HEK293 (cell line): ENCODE data around the gene ABCG1.

Experiments used
- CTCF ChIA-PET: fragments of 350-600 bp; formaldehyde crosslinking; extraction: SDS; loops from one replicate; lab custom pipeline; 2021; ENCODE audit warnings: antibody characterized with exemption; lab: Yijun Ruan, JAX
- POLR2A ChIA-PET: fragments of 300-600 bp; formaldehyde crosslinking; extraction: SDS; loops from one replicate; lab custom pipeline; 2020; ENCODE audit warnings: antibody characterized with exemption, inconsistent platforms; lab: Yijun Ruan, JAX
- H3K27ac ChIP-seq: fragments of 200-500 bp; sonication (Bioruptor generic); 2 replicates; pipeline ENCODE4 v1.5.1; 2014; ENCODE audit warnings: low read depth, low read length, control low read depth, inconsistent platforms; ENCODE audit errors: extremely low read depth
- H3K36me3 ChIP-seq, 2 experiments: fragments of 200-500 bp in 1 of 2; sonication (Bioruptor generic) in 1 of 2; 1 replicate in 1 of 2; 2 replicates in 1 of 2; pipeline ENCODE4 v1.5.1; 2014 to 2017; ENCODE audit warnings: inconsistent platforms in 2 of 2, low read length in 2 of 2; ENCODE audit not compliant: control insufficient read depth in 2 of 2, insufficient read depth in 1 of 2
- H3K4me1 ChIP-seq: fragments of 200-500 bp; sonication (Bioruptor generic); 2 replicates; pipeline ENCODE4 v1.5.1; 2014; ENCODE audit warnings: mild to moderate bottlenecking, low read length, inconsistent platforms; ENCODE audit not compliant: control insufficient read depth, insufficient read depth
- H3K4me3 ChIP-seq: 2 replicates; pipeline ENCODE4 v1.5.1; 2011; ENCODE audit warnings: low read depth, mild to moderate bottlenecking, control low read depth, low read length, moderate library complexity
- H3K9me3 ChIP-seq: fragments of 200-500 bp; sonication (Bioruptor generic); 2 replicates; pipeline ENCODE4 v1.5.1; 2014; ENCODE audit warnings: low read depth, low read length, inconsistent platforms; ENCODE audit not compliant: control insufficient read depth, insufficient read depth
- BCL6B ChIP-seq: fragments of 450-650 bp; formaldehyde crosslinking; IDR thresholded peaks from 2 replicates; pipeline ENCODE4 v1.5.1; 2017; ENCODE audit warnings: missing biosample characterization, missing genetic modification characterization
- KLF1 ChIP-seq: fragments of 450-650 bp; formaldehyde crosslinking; IDR thresholded peaks from 2 replicates; pipeline ENCODE4 v1.5.1; 2016; ENCODE audit warnings: missing biosample characterization, missing genetic modification characterization
- OVOL3 ChIP-seq: fragments of 450-650 bp; formaldehyde crosslinking; IDR thresholded peaks from 2 replicates; pipeline ENCODE4 v1.5.1; 2016; ENCODE audit warnings: missing biosample characterization, missing genetic modification characterization
- PRDM10 ChIP-seq: fragments of 450-650 bp; formaldehyde crosslinking; IDR thresholded peaks from 2 replicates; pipeline ENCODE4 v1.5.1; 2016; ENCODE audit warnings: missing biosample characterization, missing genetic modification characterization
- YY1 ChIP-seq: fragments of 450-650 bp; formaldehyde crosslinking; IDR thresholded peaks from 2 replicates; pipeline ENCODE4 v1.5.1; 2018; ENCODE audit warnings: missing biosample characterization, missing genetic modification characterization
- ZBTB7A ChIP-seq: fragments of 450-650 bp; formaldehyde crosslinking; IDR thresholded peaks from 2 replicates; pipeline ENCODE4 v1.5.1; 2016; ENCODE audit warnings: low read depth, missing biosample characterization, missing genetic modification characterization
- ZBTB8A ChIP-seq: fragments of 450-650 bp; formaldehyde crosslinking; IDR thresholded peaks from 2 replicates; pipeline ENCODE4 v1.5.1; 2016; ENCODE audit warnings: missing biosample characterization, missing genetic modification characterization
- ZNF132 ChIP-seq: fragments of 450-650 bp; formaldehyde crosslinking; IDR thresholded peaks from 2 replicates; pipeline ENCODE4 v1.5.1; 2017; ENCODE audit warnings: missing biosample characterization, missing genetic modification characterization, borderline replicate concordance
- ZNF155 ChIP-seq: fragments of 450-650 bp; formaldehyde crosslinking; IDR thresholded peaks from 2 replicates; pipeline ENCODE4 v1.5.1; 2016; ENCODE audit warnings: missing biosample characterization, missing genetic modification characterization
- ZNF324 ChIP-seq: fragments of 450-650 bp; formaldehyde crosslinking; IDR thresholded peaks from 2 replicates; pipeline ENCODE4 v1.5.1; 2016; ENCODE audit warnings: missing biosample characterization, missing genetic modification characterization
- ZNF391 ChIP-seq: fragments of 450-650 bp; formaldehyde crosslinking; IDR thresholded peaks from 2 replicates; pipeline ENCODE4 v1.5.1; 2016; ENCODE audit warnings: low read depth, missing biosample characterization, missing genetic modification characterization, borderline replicate concordance
- ZNF560 ChIP-seq: fragments of 450-650 bp; formaldehyde crosslinking; IDR thresholded peaks from 2 replicates; pipeline ENCODE4 v1.5.1; 2017; ENCODE audit warnings: missing biosample characterization, missing genetic modification characterization, borderline replicate concordance
- ZNF585B ChIP-seq: fragments of 450-650 bp; formaldehyde crosslinking; IDR thresholded peaks from 2 replicates; pipeline ENCODE4 v1.5.1; 2016; ENCODE audit warnings: missing biosample characterization, missing genetic modification characterization
- ZNF621 ChIP-seq: fragments of 450-650 bp; formaldehyde crosslinking; IDR thresholded peaks from 2 replicates; pipeline ENCODE4 v1.5.1; 2017; ENCODE audit warnings: missing biosample characterization, missing genetic modification characterization
- ZNF629 ChIP-seq: fragments of 450-650 bp; formaldehyde crosslinking; IDR thresholded peaks from 2 replicates; pipeline ENCODE4 v1.5.1; 2017; ENCODE audit warnings: missing biosample characterization, missing genetic modification characterization
- ZSCAN4 ChIP-seq: fragments of 450-650 bp; formaldehyde crosslinking; IDR thresholded peaks from 2 replicates; pipeline ENCODE4 v1.5.1; 2017; ENCODE audit warnings: missing biosample characterization, missing genetic modification characterization
- TF ChIP-seq, protein P1 (sequence below): fragments of 450-650 bp; formaldehyde crosslinking; IDR thresholded peaks from 2 replicates; pipeline ENCODE4 v1.5.1; 2016; ENCODE audit warnings: missing biosample characterization, missing genetic modification characterization
- TF ChIP-seq, protein P2 (sequence below): fragments of 450-650 bp; formaldehyde crosslinking; IDR thresholded peaks from 2 replicates; pipeline ENCODE4 v1.5.1; 2017; ENCODE audit warnings: missing biosample characterization, missing genetic modification characterization

ABCG1 gene

GRCh38 chr21:42247716-42248115 lies 28.8 kb downstream of the ABCG1 start:
- no peaks in the 10 kb centered on the region for H3K4me1 ChIP-seq
- H3K27ac ChIP-seq: no peak overlapping the region
- ChIA-PET CTCF (interaction anchor here (1.0 to 4.4 kb wide), 4 partner anchors 10 to 138 kb away, joined by 3 to 32 read pairs (median 5); no protein-coding TSS in a partner anchor), POLR2A (no interaction called here)
- TF ChIP-seq OVOL3 (no peak), ZBTB7A (tag by site-specific recombination) (no peak), ZNF391 (tag by site-specific recombination) (no peak), ZSCAN4 (tag by site-specific recombination) (no peak), ZNF324 (no peak), PRDM10 (no peak), ZNF629 (tag by site-specific recombination) (no peak), KLF1 (no peak), ZNF621 (tag by site-specific recombination) (no peak), ZBTB8A (no peak), YY1 (tag by site-specific recombination) (no peak), ZNF560 (tag by site-specific recombination) (no peak), ZNF585B (tag by site-specific recombination) (no peak), ZNF155 (no peak), ZNF132 (tag by site-specific recombination) (no peak), BCL6B (no peak)
- TF ChIP-seq, protein P1, sequence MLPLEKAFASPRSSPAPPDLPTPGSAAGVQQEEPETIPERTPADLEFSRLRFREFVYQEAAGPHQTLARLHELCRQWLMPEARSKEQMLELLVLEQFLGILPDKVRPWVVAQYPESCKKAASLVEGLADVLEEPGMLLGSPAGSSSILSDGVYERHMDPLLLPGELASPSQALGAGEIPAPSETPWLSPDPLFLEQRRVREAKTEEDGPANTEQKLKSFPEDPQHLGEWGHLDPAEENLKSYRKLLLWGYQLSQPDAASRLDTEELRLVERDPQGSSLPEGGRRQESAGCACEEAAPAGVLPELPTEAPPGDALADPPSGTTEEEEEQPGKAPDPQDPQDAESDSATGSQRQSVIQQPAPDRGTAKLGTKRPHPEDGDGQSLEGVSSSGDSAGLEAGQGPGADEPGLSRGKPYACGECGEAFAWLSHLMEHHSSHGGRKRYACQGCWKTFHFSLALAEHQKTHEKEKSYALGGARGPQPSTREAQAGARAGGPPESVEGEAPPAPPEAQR (tag by site-specific recombination): no peak
- TF ChIP-seq, protein P2, sequence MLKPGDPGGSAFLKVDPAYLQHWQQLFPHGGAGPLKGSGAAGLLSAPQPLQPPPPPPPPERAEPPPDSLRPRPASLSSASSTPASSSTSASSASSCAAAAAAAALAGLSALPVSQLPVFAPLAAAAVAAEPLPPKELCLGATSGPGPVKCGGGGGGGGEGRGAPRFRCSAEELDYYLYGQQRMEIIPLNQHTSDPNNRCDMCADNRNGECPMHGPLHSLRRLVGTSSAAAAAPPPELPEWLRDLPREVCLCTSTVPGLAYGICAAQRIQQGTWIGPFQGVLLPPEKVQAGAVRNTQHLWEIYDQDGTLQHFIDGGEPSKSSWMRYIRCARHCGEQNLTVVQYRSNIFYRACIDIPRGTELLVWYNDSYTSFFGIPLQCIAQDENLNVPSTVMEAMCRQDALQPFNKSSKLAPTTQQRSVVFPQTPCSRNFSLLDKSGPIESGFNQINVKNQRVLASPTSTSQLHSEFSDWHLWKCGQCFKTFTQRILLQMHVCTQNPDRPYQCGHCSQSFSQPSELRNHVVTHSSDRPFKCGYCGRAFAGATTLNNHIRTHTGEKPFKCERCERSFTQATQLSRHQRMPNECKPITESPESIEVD (tag by site-specific recombination): no peak
- no peak overlapping the region for H3K4me3 ChIP-seq
- no peaks in the 10 kb centered on the region for H3K9me3 ChIP-seq
- no peaks in the 10 kb centered on the region for H3K36me3 ChIP-seq
